Osteocyte (in vitro differentiated cells): ENCODE measurements around the gene HOXB9. TPM values are rescaled to one million over a fixed set of nuclear protein-coding genes. Genes with fewer than 3 reads are reported as not detected.

Experiments used
- DNase-seq: peaks from one replicate; pipeline ENCODE4 v3.0.0; 2021; ENCODE audit warnings: mixed read lengths; ENCODE audit not compliant: unreplicated experiment; ENCODE audit errors: extremely low spot score
- H3K27ac Mint-ChIP-seq: one replicate; pipeline ENCODE4 v1.8.0; 2021; ENCODE audit warnings: mild to moderate bottlenecking, mixed read lengths; ENCODE audit not compliant: unreplicated experiment
- H3K27me3 Mint-ChIP-seq: one replicate; pipeline ENCODE4 v1.8.0; 2021; ENCODE audit warnings: mixed read lengths; ENCODE audit not compliant: unreplicated experiment
- H3K36me3 Mint-ChIP-seq: one replicate; pipeline ENCODE4 v1.8.0; 2021; ENCODE audit warnings: mixed read lengths; ENCODE audit not compliant: unreplicated experiment
- H3K4me1 Mint-ChIP-seq: one replicate; pipeline ENCODE4 v1.8.0; 2021; ENCODE audit warnings: mixed read lengths; ENCODE audit not compliant: unreplicated experiment
- H3K4me3 Mint-ChIP-seq: one replicate; pipeline ENCODE4 v1.8.0; 2021; ENCODE audit warnings: mild to moderate bottlenecking, moderate library complexity, mixed read lengths; ENCODE audit not compliant: unreplicated experiment
- H3K9me3 Mint-ChIP-seq: one replicate; pipeline ENCODE4 v1.8.0; 2021; ENCODE audit warnings: mixed read lengths; ENCODE audit not compliant: unreplicated experiment
- total RNA-seq: library from RNA; stranded (reverse); gene quantifications from 2 replicates; pipeline ENCODE4 v1.2.1, GENCODE V29; 2021
- TF ChIP-seq, protein P1 (sequence below): fragments of 200-600 bp; sonication (generic); IDR thresholded peaks from 2 replicates; pipeline ENCODE4 v1.5.0; 2021; ENCODE audit warnings: antibody characterized with exemption, mild to moderate bottlenecking, moderate library complexity

The HOXB9 gene
- total RNA-seq, 1 donor from 2014 or later = not detected

DNA sequence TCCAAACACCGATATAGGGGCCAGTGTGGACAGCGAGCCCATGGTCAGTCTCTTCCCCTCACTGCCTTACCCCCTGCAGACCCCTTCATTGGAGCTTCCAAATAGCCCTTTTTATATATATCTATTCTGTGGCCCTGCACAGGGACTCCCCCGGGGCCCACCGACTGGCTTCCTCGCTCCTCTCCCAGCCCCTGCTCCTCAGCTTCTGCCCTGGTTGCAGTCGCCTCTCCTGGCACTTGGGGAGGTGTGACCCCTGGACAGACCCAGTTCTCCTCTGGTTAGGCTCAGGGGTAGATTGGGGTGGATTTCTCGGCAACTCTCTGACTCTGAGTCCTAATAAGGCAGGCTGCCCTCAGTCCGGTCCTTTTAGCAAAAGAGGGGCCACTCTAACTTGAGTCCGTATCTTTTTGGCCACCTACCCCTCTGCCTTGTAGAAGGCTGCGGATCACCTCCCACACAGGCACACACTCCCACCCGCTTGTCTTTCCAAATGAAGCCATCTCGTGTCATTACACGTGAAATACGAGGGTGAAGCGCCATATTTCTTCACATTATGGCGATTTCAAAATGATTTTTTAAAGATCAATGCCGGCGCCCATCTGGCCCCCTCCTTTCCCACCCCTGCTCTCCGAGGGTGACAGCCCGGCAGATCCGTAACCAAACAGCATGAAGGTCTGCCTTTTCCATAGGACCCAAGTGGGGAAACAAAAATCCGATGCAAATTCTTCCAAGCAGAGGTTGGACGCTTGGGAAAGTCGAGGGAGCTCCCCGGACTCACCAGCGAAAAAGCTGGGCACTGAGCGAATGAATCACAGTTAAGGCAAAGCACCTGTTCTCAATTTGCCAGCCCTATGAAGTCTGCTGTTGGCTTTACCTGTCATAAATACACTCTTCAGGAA, 1.7 kb upstream of the HOXB9 start:
- H3K9me3 Mint-ChIP-seq = no peaks in the 10 kb centered on the region

DNA sequence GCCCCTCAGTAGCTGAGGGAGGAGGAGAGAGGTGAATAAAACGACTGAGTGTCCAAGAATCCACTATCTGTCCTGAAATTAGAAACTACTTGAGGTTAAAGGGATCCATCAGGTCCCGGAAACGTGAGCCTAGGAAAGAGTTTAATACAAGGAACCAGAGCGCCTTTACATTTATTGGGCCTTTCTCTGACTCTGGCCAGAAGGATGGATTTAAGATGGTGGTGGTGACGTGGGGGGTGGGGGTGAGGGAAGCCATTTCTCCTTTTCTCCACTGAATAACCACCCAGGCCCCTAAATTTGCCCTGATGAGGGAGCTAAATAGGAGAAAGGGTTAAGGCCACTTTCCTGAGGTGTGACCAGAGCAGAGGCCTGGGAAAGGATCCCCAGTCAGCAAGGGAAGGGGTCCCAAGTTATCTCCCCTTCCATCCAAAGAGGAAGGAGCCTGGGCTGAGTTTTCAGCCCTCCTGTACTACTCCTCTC, 1.0 kb upstream of the HOXB9 start:
- no peak overlapping the region for H3K27ac Mint-ChIP-seq

More for the DNA sequence above, 1.7 kb upstream of the HOXB9 start:
- Mint-ChIP-seq H3K4me1 (peaks cover 5% of the 10 kb centered on the region), H3K27ac (no peak overlapping the region), H3K36me3 (peaks cover under 1% of the 10 kb centered on the region), H3K27me3 (peaks cover 84% of the 10 kb centered on the region), H3K4me3 (no peak overlapping the region)
- no peak for DNase-seq
- TF ChIP-seq, protein P1, sequence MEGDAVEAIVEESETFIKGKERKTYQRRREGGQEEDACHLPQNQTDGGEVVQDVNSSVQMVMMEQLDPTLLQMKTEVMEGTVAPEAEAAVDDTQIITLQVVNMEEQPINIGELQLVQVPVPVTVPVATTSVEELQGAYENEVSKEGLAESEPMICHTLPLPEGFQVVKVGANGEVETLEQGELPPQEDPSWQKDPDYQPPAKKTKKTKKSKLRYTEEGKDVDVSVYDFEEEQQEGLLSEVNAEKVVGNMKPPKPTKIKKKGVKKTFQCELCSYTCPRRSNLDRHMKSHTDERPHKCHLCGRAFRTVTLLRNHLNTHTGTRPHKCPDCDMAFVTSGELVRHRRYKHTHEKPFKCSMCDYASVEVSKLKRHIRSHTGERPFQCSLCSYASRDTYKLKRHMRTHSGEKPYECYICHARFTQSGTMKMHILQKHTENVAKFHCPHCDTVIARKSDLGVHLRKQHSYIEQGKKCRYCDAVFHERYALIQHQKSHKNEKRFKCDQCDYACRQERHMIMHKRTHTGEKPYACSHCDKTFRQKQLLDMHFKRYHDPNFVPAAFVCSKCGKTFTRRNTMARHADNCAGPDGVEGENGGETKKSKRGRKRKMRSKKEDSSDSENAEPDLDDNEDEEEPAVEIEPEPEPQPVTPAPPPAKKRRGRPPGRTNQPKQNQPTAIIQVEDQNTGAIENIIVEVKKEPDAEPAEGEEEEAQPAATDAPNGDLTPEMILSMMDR = no peak

DNA sequence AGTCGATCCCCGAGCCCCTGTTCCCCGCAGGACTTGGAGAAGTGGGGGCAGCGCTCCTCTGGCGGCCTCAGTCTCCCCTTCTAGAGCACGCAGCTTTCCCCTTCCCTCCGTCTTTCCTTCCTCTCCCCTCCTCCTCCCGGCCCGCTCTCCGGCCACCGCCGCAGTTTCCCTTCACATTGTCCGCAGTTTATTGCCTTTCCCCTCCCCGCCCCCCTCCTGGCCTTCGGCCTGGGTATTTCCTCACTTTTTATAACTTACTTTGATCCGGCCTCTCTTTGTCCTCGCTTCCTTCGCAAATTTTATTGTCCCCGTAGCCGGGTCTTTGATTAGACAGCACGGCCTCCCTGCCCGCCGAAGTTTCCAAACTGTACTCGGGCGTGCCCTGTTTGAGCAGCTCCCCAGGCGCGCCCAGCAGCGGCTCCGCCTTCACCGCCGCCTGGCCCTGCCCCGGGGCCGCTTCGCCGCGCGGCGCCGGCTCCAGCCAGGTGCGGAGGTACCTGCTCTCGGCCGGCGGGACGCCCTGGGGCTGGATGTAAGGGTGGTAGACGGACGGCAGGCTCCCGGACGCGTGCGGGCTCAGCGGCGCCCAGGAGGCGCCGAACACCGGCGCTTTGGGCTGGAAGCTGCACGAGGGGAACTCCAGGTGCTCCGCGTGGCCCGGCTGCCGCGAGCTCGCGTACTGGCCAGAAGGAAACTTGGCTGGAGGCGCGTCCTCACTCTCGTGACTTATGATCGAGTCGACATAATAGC, 488 bp downstream of the HOXB9 start:
- peaks cover 5% of the 10 kb centered on the region for H3K4me1 Mint-ChIP-seq
- H3K9me3 Mint-ChIP-seq = no peaks in the 10 kb centered on the region
- no peak overlapping the region for H3K27ac Mint-ChIP-seq
- H3K27me3 Mint-ChIP-seq = peaks cover 84% of the 10 kb centered on the region
- TF ChIP-seq, protein P1 = no peak
- DNase-seq = no peak
- H3K4me3 Mint-ChIP-seq = peak overlapping the region; percentile 62
- peaks cover 2% of the 10 kb centered on the region for H3K36me3 Mint-ChIP-seq

More for the DNA sequence above, 1.0 kb upstream of the HOXB9 start:
- Mint-ChIP-seq H3K36me3 (peaks cover 2% of the 10 kb centered on the region), H3K9me3 (no peaks in the 10 kb centered on the region), H3K27me3 (peaks cover 84% of the 10 kb centered on the region), H3K4me3 (no peak overlapping the region), H3K4me1 (peaks cover 5% of the 10 kb centered on the region)
- DNase-seq = no peak
- TF ChIP-seq, protein P1 = no peak

DNA sequence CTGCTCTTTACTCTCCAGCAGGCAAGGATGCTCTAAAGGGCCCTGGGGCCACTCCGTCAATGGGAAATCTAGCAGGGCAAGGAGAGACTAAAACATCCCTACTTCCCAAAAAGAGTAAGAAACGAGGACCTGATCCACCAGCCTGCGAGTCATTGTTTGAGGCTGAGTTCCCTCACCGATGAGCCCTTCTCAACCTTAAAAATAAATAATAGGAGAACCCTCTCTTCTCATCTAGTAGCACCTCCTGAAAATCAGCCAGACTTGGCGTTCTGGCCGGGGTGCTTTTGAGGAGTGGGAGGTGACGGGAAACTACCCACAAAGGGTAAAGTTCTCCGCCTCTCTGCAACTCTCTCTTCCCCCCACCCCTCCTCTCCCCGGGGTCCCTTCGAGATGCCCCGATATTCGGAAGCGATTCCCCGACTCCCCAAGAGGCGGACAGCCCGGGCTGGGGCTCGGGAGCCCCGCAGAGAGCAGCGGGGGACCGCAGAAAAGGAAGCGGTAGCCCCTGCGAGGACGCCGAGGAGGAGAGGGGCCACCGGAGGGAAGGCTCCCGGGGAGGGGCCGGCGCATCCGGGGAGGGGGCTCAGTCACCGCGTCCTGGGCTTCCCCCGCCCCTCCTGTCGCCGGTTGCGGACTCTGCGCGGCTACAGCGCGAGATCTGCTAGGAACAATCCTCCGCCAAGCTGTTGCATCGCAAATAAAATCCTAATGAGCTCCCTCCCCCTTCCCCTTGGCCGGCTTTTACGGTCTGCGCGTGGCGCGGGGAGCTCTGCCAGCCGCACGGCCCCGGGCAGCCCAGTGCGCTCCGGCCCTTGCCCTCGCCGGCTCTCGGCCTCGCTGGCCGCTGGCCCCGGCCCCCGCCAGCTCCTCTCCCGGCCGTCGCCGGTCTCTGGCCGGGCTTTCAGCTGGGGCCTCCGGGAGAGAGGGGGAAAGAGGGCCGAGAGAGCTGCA, 1.3 kb downstream of the HOXB9 start:
- Mint-ChIP-seq H3K27ac (no peak overlapping the region), H3K4me3 (peak overlapping the region; percentile 62), H3K9me3 (no peaks in the 10 kb centered on the region), H3K36me3 (peaks cover 2% of the 10 kb centered on the region), H3K27me3 (peaks cover 84% of the 10 kb centered on the region), H3K4me1 (peaks cover 5% of the 10 kb centered on the region)
- TF ChIP-seq, protein P1 = no peak
- DNase-seq = no peak
